Neural crest cell (in vitro differentiated cells): ENCODE data around the gene DPEP3. TPM values are rescaled to one million over a fixed set of nuclear protein-coding genes. Genes with fewer than 3 reads are reported as not detected.
A peak's percentile ranks its signal among the peaks of the same experiment; 100 is the strongest.
"Not testable (repeated sequence)": the region's sequence is repeated elsewhere in the genome, so short reads cannot be mapped to it uniquely, and the experiment has no call there.

Experiments
- DNase-seq: peaks from one replicate; pipeline ENCODE4 v3.0.0; 2021; ENCODE audit warnings: low read depth, mixed read lengths, low spot score
- H3K27ac Mint-ChIP-seq: one replicate; pipeline ENCODE4 v1.8.0; 2021; ENCODE audit warnings: mild to moderate bottlenecking, mixed read lengths; ENCODE audit not compliant: unreplicated experiment
- H3K27me3 Mint-ChIP-seq: 2 replicates; pipeline ENCODE4 v1.8.0; 2021; ENCODE audit warnings: low read depth, mild to moderate bottlenecking, mixed read lengths
- H3K36me3 Mint-ChIP-seq: 2 replicates; pipeline ENCODE4 v1.8.0; 2021; ENCODE audit warnings: low read depth, mild to moderate bottlenecking, mixed read lengths
- H3K4me1 Mint-ChIP-seq: 2 replicates; pipeline ENCODE4 v1.8.0; 2021; ENCODE audit warnings: mixed read lengths
- H3K4me3 Mint-ChIP-seq: one replicate; pipeline ENCODE4 v1.8.0; 2021; ENCODE audit warnings: mild to moderate bottlenecking, mixed read lengths
- H3K9me3 Mint-ChIP-seq: 2 replicates; pipeline ENCODE4 v1.8.0; 2021; ENCODE audit warnings: mixed read lengths
- total RNA-seq: library from RNA; stranded (reverse); gene quantifications from 2 replicates; pipeline ENCODE4 v1.2.1, GENCODE V29; 2021
- TF ChIP-seq, protein P1 (sequence below): fragments of 200-600 bp; sonication (generic); conservative IDR thresholded peaks from 2 replicates; pipeline ENCODE4 v1.5.0; 2021; ENCODE audit warnings: antibody characterized with exemption, mild to moderate bottlenecking

Gene DPEP3
- total RNA-seq, 1 donor from 2014 or later, result not detected

DNA sequence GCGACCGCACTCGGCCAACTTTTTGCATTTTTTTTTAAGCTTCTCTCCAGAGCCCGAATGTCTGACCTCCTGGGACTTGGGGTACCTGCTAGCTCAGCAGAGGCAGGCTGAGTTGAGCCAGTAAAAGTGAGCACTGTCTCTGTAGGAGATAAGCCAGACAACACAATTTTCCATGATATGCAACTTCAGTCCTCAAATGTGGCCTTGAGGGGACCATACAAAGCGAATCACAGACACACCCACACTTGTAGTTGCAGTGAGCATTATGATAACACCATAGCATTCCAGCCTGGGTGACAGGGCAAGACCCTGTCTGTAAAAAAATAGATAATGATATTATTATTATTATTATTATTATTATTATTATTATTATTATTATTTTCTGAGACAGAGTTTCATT, 16.4 kb upstream of the DPEP3 start:
- H3K27me3 Mint-ChIP-seq, result no peaks in the 10 kb centered on the region
- H3K27ac Mint-ChIP-seq, result no peak overlapping the region
- no peaks in the 10 kb centered on the region for H3K9me3 Mint-ChIP-seq
- H3K36me3 Mint-ChIP-seq, result no peaks in the 10 kb centered on the region
- no peaks in the 10 kb centered on the region for H3K4me1 Mint-ChIP-seq
- DNase-seq, result no peak
- TF ChIP-seq, protein P1, sequence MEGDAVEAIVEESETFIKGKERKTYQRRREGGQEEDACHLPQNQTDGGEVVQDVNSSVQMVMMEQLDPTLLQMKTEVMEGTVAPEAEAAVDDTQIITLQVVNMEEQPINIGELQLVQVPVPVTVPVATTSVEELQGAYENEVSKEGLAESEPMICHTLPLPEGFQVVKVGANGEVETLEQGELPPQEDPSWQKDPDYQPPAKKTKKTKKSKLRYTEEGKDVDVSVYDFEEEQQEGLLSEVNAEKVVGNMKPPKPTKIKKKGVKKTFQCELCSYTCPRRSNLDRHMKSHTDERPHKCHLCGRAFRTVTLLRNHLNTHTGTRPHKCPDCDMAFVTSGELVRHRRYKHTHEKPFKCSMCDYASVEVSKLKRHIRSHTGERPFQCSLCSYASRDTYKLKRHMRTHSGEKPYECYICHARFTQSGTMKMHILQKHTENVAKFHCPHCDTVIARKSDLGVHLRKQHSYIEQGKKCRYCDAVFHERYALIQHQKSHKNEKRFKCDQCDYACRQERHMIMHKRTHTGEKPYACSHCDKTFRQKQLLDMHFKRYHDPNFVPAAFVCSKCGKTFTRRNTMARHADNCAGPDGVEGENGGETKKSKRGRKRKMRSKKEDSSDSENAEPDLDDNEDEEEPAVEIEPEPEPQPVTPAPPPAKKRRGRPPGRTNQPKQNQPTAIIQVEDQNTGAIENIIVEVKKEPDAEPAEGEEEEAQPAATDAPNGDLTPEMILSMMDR, result no peak
- no peak overlapping the region for H3K4me3 Mint-ChIP-seq

DNA sequence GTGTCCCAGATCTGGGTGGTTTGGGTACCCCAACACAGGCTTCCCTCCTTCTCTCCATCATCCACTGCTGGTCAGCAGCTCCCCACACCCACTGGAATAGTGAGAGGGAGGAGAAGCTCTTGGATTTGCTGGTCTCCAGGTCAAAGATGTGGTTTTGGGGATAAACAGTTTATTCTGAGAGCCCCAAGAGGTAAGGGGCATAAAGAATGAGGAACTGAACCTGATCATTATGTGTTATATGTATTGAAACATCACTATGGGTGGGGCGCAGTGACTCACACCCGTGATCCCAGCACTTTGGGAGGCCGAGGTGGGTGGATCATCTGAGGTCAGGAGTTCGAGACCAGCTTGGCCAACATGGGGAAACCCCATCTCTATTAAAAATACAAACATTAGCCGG, 15.1 kb upstream of the DPEP3 start:
- no peak for DNase-seq
- Mint-ChIP-seq H3K9me3 (no peaks in the 10 kb centered on the region), H3K4me3 (no peak overlapping the region), H3K36me3 (no peaks in the 10 kb centered on the region), H3K27me3 (no peaks in the 10 kb centered on the region), H3K4me1 (no peaks in the 10 kb centered on the region), H3K27ac (no peak overlapping the region)
- TF ChIP-seq, protein P1, result no peak

DNA sequence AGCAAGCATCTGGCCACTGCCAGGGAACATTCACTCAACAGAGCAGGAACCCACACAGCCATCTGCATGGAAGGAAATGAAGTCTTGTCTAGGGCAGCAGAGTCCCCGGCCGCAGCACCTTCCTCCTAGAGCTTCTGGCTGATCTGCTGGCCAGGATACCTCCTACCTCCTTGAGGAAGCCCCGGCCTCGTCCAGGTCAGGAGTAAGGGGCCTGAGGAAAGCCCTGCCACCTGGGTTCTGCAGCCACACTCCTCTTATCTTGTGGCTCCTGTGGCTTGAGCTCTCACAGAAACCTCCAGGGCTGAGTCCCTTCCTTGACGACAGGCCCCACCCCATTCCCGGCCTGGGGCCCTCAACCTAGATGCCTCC, 13.7 kb upstream of the DPEP3 start:
- not testable (repeated sequence) for H3K9me3 Mint-ChIP-seq, H3K27me3 Mint-ChIP-seq, H3K27ac Mint-ChIP-seq, H3K4me3 Mint-ChIP-seq, H3K4me1 Mint-ChIP-seq, H3K36me3 Mint-ChIP-seq, DNase-seq

DNA sequence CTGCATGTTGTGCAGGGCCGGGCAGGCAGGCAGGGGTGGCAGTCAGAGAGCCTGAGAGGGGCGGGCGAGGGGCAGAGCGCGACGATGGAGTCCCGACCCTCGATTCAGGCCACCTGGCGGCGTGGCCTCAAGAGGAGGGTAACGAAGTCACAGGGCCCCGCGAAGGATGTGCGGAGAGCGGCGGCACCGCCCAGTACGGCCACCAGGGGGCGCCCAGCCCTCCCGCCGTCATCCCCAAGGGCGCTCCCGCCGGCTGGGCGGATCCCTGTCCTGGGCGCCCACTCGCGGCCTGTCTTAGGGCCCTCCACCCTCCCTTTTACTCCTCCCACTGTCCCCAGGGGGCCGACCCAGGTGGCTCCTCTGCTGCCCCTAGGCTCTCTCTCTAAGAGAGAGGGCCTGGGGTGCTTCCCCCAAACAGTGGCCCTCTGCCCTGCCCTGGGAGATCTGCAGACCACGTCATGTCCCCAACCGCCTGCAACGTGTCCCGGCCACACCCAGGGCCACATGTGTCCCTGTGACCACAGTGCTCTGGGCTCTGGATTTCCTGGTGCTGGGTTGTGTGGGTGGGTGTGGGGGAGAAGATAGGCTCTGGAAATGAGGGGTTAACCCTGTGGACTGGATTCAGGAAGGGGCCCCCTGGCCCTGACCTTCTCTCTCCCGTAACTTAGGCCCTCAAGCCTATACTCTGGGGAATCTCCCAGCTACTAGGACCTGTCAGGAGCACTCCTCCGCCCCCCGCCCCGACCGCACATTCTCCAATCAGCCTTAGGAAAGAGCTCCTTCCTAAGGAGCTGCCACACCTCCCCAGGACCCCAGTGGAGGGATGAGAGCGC, 13.1 kb upstream of the DPEP3 start:
- Mint-ChIP-seq H3K4me1 (no peaks in the 10 kb centered on the region), H3K27ac (no peak overlapping the region), H3K27me3 (no peaks in the 10 kb centered on the region), H3K4me3 (no peak overlapping the region), H3K9me3 (no peaks in the 10 kb centered on the region), H3K36me3 (no peaks in the 10 kb centered on the region)
- TF ChIP-seq, protein P1, result peak; percentile 100
- DNase-seq, result peak; percentile 77

- DNase-seq, result no peak
- TF ChIP-seq, protein P1, result no peak
- no peak overlapping the region for H3K27ac Mint-ChIP-seq
- no peaks in the 10 kb centered on the region for H3K36me3 Mint-ChIP-seq
- H3K4me1 Mint-ChIP-seq, result no peaks in the 10 kb centered on the region
- no peak overlapping the region for H3K4me3 Mint-ChIP-seq
- H3K27me3 Mint-ChIP-seq, result no peaks in the 10 kb centered on the region
- H3K9me3 Mint-ChIP-seq, result no peaks in the 10 kb centered on the region
Measured at GRCh38 chr16:67992661-67993206, 12.4 kb upstream of the DPEP3 start.

DNA sequence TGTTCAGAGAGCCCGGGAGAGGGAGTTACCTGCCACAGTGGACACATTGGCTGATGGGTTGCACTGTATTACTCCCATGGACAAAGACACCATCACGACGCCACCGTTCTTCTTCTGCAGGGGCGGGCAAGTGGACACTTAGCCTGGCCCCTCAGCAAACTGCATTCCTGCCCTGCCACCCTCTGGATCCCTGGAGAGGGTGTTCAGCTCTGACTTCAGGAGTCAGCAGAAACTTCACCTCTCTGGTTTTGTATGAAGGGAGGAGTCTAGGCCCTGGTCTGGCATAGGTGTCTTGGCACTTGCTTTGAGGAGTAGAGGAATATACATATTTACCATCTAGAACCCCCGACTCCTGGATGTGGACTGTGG, 9.7 kb upstream of the DPEP3 start:
- no peaks in the 10 kb centered on the region for H3K36me3 Mint-ChIP-seq
- no peaks in the 10 kb centered on the region for H3K9me3 Mint-ChIP-seq
- TF ChIP-seq, protein P1, result no peak
- no peaks in the 10 kb centered on the region for H3K27me3 Mint-ChIP-seq
- H3K4me3 Mint-ChIP-seq, result no peak overlapping the region
- H3K27ac Mint-ChIP-seq, result no peak overlapping the region
- H3K4me1 Mint-ChIP-seq, result peaks cover 2% of the 10 kb centered on the region
- no peak for DNase-seq
